ENCODE data around the gene ATF1. TPM values are rescaled to one million over a fixed set of nuclear protein-coding genes. Genes with fewer than 3 reads are reported as not detected.
"Not testable (repeated sequence)": the region's sequence is repeated elsewhere in the genome, so short reads cannot be mapped to it uniquely, and the experiment has no call there.

ATF1 gene
- total and polyA plus RNA-seq, 4 donors: 7.7 to 54.1 (median 22.3) TPM

DNA sequence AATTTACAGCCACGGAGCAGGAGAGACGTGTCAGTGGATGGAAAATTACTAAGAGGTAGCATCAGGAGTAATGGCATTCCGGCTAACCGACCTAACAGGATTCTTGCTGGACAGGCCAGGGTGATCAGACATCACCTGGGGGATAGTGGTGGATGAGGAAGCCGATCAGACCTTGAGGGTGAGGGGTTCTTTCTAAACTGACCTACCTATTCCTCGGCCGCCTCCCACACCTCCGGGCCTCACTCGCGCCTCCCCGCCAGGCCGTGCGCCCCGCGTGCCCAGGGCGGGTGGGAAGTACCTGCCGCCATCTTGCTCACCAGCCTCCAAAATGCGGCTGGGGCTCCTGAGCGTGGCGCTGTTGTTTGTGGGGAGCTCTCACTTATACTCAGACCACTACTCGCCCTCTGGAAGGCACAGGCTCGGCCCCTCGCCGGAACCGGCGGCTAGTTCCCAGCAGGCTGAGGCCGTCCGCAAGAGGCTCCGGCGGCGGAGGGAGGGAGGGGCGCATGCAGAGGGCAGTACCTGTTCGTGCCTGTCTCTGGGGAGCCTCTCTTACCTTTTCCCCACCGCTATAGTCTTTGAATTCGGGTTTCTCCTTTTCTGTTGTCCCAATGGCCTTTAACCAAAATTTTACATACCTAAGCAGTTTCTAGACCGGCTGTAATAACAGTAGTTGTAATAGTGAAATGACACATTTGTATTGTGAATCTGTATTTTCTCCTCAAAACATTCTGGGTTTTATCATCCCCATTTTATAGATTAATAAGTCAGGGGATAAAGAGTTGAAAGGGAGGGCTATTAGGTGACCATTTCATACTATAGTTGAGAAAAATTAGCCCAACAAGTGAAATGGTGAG, 79.0 kb downstream of the ATF1 start, which contains the start of gene TMPRSS12:
TSS of gene TMPRSS12 (plus strand) at position 290 of the 857 bp plus-strand sequence. CDS start at position 329, 39 bp downstream.
- ATAC-seq (ENCODE audit: insufficient read depth, low FRiP score) (no peak), DNase-seq (peak; percentile 33 to 50 (median 46))
- Histone ChIP-seq H3K9me3 (ENCODE audit: control insufficient read depth in 4 of 4, insufficient read depth in 3 of 4, low read length in 3 of 4) (peaks cover 0 to 6% (median 1%) of the 10 kb centered on the region in 4 donors), H3K9ac (ENCODE audit: insufficient read depth in 1 of 2, low read length in 2 of 2) (peak within 1 kb of the TSS in 1 of 2 donors; percentile 42), H3K27ac (ENCODE audit: low read depth in 1 of 2, low read length in 1 of 2) (no peak within 1 kb of the TSS), H3K4me1 (ENCODE audit: control insufficient read depth in 5 of 5, insufficient read depth in 5 of 5, low read length in 5 of 5) (peaks cover 0 to 5% (median 0%) of the 10 kb centered on the region in 5 donors), H3K36me3 (ENCODE audit: control insufficient read depth in 4 of 4, insufficient read depth in 4 of 4, low read length in 4 of 4) (no peaks in the 10 kb centered on the region), H3K27me3 (ENCODE audit: control insufficient read depth in 3 of 3, insufficient read depth in 3 of 3, low read length in 2 of 3) (no peaks in the 10 kb centered on the region), H3K4me3 (no peak within 1 kb of the TSS)
- TF ChIP-seq, protein P1, sequence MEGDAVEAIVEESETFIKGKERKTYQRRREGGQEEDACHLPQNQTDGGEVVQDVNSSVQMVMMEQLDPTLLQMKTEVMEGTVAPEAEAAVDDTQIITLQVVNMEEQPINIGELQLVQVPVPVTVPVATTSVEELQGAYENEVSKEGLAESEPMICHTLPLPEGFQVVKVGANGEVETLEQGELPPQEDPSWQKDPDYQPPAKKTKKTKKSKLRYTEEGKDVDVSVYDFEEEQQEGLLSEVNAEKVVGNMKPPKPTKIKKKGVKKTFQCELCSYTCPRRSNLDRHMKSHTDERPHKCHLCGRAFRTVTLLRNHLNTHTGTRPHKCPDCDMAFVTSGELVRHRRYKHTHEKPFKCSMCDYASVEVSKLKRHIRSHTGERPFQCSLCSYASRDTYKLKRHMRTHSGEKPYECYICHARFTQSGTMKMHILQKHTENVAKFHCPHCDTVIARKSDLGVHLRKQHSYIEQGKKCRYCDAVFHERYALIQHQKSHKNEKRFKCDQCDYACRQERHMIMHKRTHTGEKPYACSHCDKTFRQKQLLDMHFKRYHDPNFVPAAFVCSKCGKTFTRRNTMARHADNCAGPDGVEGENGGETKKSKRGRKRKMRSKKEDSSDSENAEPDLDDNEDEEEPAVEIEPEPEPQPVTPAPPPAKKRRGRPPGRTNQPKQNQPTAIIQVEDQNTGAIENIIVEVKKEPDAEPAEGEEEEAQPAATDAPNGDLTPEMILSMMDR (IDR thresholded peaks at IDR 0.05; ENCODE audit: control extremely low read depth, extremely low read depth): no peak
- 42 to 52% methylated on average over 36 of the region's 36 CpGs for WGBS, 2 donors

DNA sequence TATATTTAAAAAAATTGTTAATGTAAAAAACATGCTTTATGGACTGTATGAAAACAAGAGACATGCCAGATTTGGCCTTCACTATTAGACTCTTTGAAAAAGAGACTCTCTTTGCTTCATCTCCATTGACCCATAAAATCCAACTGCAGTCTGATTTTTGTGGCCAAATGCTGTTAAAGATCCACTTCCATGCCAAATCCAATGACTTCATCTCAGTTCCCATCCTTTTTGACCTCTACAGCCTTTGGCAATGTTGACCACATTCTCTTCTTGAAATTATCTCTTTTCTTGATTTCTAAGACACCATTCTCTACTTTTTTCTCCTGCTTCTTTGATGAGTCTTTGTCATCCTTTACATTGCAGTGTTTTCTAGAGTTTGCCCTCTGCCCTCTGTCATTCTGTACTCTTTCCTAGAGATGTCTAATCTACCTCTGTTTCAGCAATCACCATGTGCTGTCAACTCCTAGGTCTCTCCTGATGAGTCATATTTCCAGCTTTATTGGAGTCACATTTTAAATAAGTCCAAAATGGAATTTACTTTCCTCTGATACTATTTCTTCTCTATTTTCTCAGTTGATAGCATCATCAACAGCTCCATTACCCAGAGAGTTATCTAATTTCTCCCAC, 81.2 kb downstream of the ATF1 start:
- Histone ChIP-seq H3K36me3 (ENCODE audit: control insufficient read depth in 4 of 4, insufficient read depth in 4 of 4, low read length in 4 of 4) (no peaks in the 10 kb centered on the region), H3K4me3 (no peak overlapping the region), H3K4me1 (ENCODE audit: control insufficient read depth in 5 of 5, insufficient read depth in 5 of 5, low read length in 5 of 5) (peaks cover 0 to 5% (median 0%) of the 10 kb centered on the region in 5 donors), H3K27me3 (ENCODE audit: control insufficient read depth in 3 of 3, insufficient read depth in 3 of 3, low read length in 2 of 3) (no peaks in the 10 kb centered on the region), H3K9ac (ENCODE audit: insufficient read depth in 1 of 2, low read length in 2 of 2) (no peak overlapping the region), H3K9me3 (ENCODE audit: control insufficient read depth in 4 of 4, insufficient read depth in 3 of 4, low read length in 3 of 4) (peaks cover 0 to 6% (median 1%) of the 10 kb centered on the region in 4 donors), H3K27ac (ENCODE audit: low read depth in 1 of 2, low read length in 1 of 2) (no peak overlapping the region)
- TF ChIP-seq, protein P1 (IDR thresholded peaks at IDR 0.05; ENCODE audit: control extremely low read depth, extremely low read depth): no peak
- DNase-seq (no peak), ATAC-seq (ENCODE audit: insufficient read depth, low FRiP score) (no peak)

DNA sequence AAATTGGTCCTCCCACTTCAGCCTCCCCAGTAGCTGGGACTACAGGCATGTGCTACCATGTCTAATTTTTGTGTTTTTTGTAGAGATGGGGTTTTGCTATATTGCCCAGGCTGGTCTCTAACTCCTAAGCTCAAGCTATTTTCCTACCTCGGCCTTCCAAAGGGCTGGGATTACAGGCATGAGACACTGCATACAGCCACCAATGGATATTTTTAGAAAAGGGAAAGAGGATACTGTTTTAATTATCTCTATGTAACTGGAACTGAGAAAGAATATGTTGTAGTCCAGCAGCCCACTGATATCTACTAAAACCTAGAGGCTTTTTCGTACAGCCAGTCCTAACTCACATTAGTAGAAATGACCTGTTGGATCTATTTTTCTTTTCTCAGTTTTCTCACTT, 85.1 kb downstream of the ATF1 start:
- no peak overlapping the region for H3K27ac ChIP-seq (ENCODE audit: low read depth in 1 of 2, low read length in 1 of 2)
- TF ChIP-seq, protein P1 (IDR thresholded peaks at IDR 0.05; ENCODE audit: control extremely low read depth, extremely low read depth): no peak
- H3K36me3 ChIP-seq (ENCODE audit: control insufficient read depth in 4 of 4, insufficient read depth in 4 of 4, low read length in 4 of 4): no peaks in the 10 kb centered on the region
- no peaks in the 10 kb centered on the region for H3K9me3 ChIP-seq (ENCODE audit: control insufficient read depth in 4 of 4, insufficient read depth in 3 of 4, low read length in 3 of 4)
- no peak for ATAC-seq (ENCODE audit: insufficient read depth, low FRiP score)
- H3K9ac ChIP-seq (ENCODE audit: insufficient read depth in 1 of 2, low read length in 2 of 2): no peak overlapping the region
- no peaks in the 10 kb centered on the region for H3K27me3 ChIP-seq (ENCODE audit: control insufficient read depth in 3 of 3, insufficient read depth in 3 of 3, low read length in 2 of 3)
- DNase-seq: no peak
- H3K4me3 ChIP-seq: no peak overlapping the region
- WGBS, 2 donors: 92 to 98% methylated on average over 2 of the region's 2 CpGs
- no peaks in the 10 kb centered on the region for H3K4me1 ChIP-seq (ENCODE audit: control insufficient read depth in 5 of 5, insufficient read depth in 5 of 5, low read length in 5 of 5)

DNA sequence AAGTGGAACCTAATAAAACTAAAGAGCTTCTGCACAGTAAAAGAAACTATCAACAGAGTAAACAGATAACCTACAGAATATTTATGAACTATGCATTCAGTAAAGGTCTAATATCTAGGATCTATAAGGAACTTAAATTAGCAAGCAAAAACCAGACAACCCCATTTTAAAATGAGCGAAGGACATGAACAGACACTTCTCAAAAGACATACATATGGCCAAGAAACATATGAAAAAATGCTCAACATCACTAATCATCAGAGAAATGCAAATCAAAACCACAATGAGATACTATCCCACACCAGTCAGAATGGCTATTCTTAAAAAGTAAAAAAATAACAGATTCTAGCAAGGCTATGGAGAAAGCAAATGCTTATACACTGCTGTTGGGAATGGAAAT, 91.3 kb downstream of the ATF1 start:
- DNase-seq; H3K4me1 ChIP-seq (ENCODE audit: control insufficient read depth in 5 of 5, insufficient read depth in 5 of 5, low read length in 5 of 5); H3K27ac ChIP-seq (ENCODE audit: low read depth in 1 of 2, low read length in 1 of 2); H3K36me3 ChIP-seq (ENCODE audit: control insufficient read depth in 4 of 4, insufficient read depth in 4 of 4, low read length in 4 of 4); H3K9me3 ChIP-seq (ENCODE audit: control insufficient read depth in 4 of 4, insufficient read depth in 3 of 4, low read length in 3 of 4); H3K4me3 ChIP-seq; ATAC-seq (ENCODE audit: insufficient read depth, low FRiP score); H3K9ac ChIP-seq (ENCODE audit: insufficient read depth in 1 of 2, low read length in 2 of 2); H3K27me3 ChIP-seq (ENCODE audit: control insufficient read depth in 3 of 3, insufficient read depth in 3 of 3, low read length in 2 of 3): not testable (repeated sequence)
- 97 to 100% methylated on average over 1 of the region's 1 CpG for WGBS, 2 donors

DNA sequence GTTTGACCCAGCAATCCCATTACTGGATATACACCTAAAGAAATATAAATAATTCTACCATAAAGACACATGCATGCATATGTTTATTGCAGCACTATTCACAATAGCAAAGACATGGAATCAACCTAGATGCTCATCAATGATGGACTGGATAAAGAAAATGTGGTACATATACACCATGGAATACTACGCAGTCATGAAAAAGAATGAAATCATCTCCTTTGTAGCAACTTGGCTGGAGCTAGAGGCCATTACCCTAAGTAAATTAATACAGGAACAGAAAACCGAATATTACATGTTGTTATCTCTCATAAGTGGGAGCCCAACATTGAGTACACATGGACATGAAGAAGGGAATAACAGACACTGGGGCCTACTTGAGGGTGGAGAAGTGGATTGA, 91.8 kb downstream of the ATF1 start:
- H3K9me3 ChIP-seq (ENCODE audit: control insufficient read depth in 4 of 4, insufficient read depth in 3 of 4, low read length in 3 of 4); H3K4me3 ChIP-seq; H3K9ac ChIP-seq (ENCODE audit: insufficient read depth in 1 of 2, low read length in 2 of 2); H3K27ac ChIP-seq (ENCODE audit: low read depth in 1 of 2, low read length in 1 of 2); H3K36me3 ChIP-seq (ENCODE audit: control insufficient read depth in 4 of 4, insufficient read depth in 4 of 4, low read length in 4 of 4); ATAC-seq (ENCODE audit: insufficient read depth, low FRiP score); H3K4me1 ChIP-seq (ENCODE audit: control insufficient read depth in 5 of 5, insufficient read depth in 5 of 5, low read length in 5 of 5); DNase-seq; H3K27me3 ChIP-seq (ENCODE audit: control insufficient read depth in 3 of 3, insufficient read depth in 3 of 3, low read length in 2 of 3): not testable (repeated sequence)
- WGBS, 2 donors: 83 to 91% methylated on average over 2 of the region's 2 CpGs
